ENCODE data around the gene SASS6.

- TF ChIP-seq POLR2A (IDR thresholded peaks at IDR 0.05) (no peak), CTCF (IDR thresholded peaks at IDR 0.05) (no peak), POLR2AphosphoS5 (IDR thresholded peaks at IDR 0.05; ENCODE audit: insufficient read depth in 1 of 2, low read depth in 1 of 2) (no peak)
These were observed 42.3 kb downstream of the SASS6 start for GRCh38 chr1:100090471-100090870.
